Epithelial cell of esophagus (primary cell): ENCODE measurements around the gene TM6SF1.

ENCODE experiments used
- DNase-seq: peaks from one replicate; pipeline ENCODE4 v3.0.0; 2010; ENCODE audit warnings: low read depth
- H3K4me3 ChIP-seq: 2 replicates; pipeline ENCODE4 v1.5.1; 2011; ENCODE audit warnings: mild to moderate bottlenecking, low read length, control low read depth
- TF ChIP-seq, protein P1 (sequence below): IDR thresholded peaks from 2 replicates; pipeline ENCODE4 v1.5.1; 2011; ENCODE audit warnings: low read depth, mild to moderate bottlenecking, low read length, control low read depth, inconsistent platforms; ENCODE audit not compliant: insufficient read depth; ENCODE audit errors: missing control alignments

The TM6SF1 gene

DNA sequence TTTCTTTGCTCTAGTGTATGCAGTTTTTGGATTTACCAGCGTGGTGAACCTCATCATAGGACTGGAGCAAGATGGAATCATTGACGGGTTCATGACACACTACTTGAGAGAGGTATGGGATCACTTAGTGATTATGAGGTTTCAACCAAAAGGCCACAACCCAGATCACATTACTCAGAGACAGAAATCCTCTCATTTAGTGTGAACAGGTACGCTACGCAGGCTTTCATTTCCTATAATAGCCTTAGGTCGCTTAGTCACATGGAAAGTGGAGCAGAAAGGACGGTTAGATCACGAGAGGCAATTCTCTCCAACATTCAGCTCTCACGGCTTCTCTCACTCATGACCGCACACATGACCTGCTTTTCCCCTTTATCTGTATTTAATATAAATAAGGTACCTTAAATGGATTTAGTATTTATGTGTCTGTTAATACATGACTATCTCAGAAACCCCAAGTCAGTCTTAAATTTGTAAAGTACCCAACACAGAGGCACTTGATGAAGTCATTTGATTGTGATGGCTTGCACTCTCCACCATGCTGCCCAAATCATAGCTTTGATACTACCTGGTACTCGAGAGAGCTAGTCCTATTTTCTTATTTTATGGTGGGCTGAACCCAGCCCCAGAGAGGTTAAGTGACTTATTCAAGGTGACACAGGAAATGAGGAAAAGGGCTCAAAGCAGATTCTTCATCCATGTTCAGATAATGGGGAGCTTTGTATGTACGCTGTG, 8.6 kb downstream of the TM6SF1 start:
- DNase-seq, result no peak
- TF ChIP-seq, protein P1, sequence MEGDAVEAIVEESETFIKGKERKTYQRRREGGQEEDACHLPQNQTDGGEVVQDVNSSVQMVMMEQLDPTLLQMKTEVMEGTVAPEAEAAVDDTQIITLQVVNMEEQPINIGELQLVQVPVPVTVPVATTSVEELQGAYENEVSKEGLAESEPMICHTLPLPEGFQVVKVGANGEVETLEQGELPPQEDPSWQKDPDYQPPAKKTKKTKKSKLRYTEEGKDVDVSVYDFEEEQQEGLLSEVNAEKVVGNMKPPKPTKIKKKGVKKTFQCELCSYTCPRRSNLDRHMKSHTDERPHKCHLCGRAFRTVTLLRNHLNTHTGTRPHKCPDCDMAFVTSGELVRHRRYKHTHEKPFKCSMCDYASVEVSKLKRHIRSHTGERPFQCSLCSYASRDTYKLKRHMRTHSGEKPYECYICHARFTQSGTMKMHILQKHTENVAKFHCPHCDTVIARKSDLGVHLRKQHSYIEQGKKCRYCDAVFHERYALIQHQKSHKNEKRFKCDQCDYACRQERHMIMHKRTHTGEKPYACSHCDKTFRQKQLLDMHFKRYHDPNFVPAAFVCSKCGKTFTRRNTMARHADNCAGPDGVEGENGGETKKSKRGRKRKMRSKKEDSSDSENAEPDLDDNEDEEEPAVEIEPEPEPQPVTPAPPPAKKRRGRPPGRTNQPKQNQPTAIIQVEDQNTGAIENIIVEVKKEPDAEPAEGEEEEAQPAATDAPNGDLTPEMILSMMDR, result no peak
- no peak overlapping the region for H3K4me3 ChIP-seq

- DNase-seq, result no peak
- TF ChIP-seq, protein P1, result no peak
- no peak overlapping the region for H3K4me3 ChIP-seq
Measured at GRCh38 chr15:83118291-83118827, 10.9 kb downstream of the TM6SF1 start.

DNA sequence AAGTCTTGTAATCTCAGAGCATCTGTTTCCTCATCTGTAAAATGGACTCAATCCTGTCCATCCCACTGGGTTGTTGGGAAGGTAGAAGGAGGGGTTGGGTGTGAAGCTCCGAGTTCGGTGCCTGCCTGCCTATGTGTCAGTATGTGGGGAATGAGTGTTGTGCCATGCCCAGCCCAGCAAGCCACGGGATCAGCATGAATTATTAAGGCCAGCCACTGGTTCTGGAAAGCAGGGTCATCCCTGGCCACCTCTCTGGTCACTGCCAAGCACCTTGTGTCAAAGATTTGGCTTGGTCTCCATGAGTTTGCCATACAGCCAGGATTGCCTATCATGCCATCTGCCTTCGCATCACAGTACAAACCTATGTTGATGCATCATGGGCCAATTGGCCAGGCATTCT, 11.5 kb downstream of the TM6SF1 start:
- DNase-seq, result no peak
- no peak overlapping the region for H3K4me3 ChIP-seq
- TF ChIP-seq, protein P1, result no peak

DNA sequence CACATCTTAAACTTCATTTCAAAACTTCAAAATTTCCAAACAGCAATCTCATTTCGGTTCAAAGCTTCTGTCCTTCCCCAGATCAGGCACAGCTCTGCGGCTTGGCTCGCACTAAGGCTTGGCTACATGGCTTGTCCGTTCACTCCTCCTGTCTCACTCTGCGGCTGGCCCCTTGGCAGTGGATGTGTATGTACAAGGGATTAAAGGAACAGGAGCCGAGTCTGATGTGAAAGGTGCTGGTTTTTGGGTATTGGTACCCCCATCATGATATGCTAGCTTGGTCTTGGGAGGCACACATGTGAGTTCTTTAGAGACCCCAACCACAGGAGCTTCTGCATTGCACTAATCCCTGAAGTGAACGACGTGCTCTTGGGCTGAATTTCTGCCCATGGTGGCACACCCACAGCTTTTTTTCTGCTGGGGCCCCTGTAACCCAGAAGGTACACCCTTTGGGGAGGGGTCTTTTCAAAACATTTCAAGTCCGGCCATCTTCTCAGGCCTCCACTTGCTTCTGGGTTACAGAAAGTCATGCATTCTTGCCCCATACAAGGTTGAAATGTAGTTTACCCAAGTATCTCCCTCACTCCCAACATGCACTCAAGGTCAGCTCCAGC, 12.6 kb downstream of the TM6SF1 start:
- TF ChIP-seq, protein P1, result no peak
- H3K4me3 ChIP-seq, result no peak overlapping the region
- no peak for DNase-seq

DNA sequence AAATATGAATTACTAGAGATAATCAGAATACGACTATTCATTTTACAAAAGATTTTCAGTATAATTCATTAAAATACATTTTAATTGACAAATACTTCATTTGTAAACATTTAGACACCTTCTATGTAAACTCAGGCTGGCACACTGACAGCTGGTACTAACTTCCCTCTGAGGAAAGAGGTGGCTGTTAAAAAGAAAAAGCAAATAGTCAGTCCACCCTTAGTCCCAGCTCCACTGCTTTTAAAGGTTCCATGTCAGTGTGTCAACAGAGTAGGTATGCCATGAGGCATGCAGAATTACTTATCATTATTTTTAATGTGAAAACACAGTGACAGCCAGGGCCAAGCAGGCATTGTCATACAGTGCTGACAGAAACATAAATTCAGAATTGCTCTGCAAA, 16.1 kb downstream of the TM6SF1 start:
- DNase-seq, result no peak
- no peak overlapping the region for H3K4me3 ChIP-seq
- TF ChIP-seq, protein P1, result no peak

- peak; percentile 39 for DNase-seq
- no peak overlapping the region for H3K4me3 ChIP-seq
- TF ChIP-seq, protein P1, result no peak
Measured at GRCh38 chr15:83127547-83128150, 20.2 kb downstream of the TM6SF1 start.
